GM18858 (cell line): ENCODE data around the gene GPR157.
"Not testable (repeated sequence)": the region's sequence is repeated elsewhere in the genome, so short reads cannot be mapped to it uniquely, and the experiment has no call there.

ENCODE experiments used
- ATAC-seq: cut with Tn5 transposase; IDR thresholded peaks from one replicate; pipeline ENCODE4 v1.9.1; 2021; ENCODE audit not compliant: unreplicated experiment

GPR157 gene

GRCh38 chr1:9128520-9129265 lies at the start of gene GPR157:
Gene GPR157, minus strand, starts transcription at chr1:9129102. Its CDS starts 75 bp downstream, at chr1:9129027.
- no peak for ATAC-seq

- no peak for ATAC-seq
Observed at GRCh38 chr1:9174762-9175161, 45.9 kb upstream of the GPR157 start.

GRCh38 chr1:9174243-9174642 lies 45.3 kb upstream of the GPR157 start:
- no peak for ATAC-seq

- ATAC-seq = no peak
Observed at GRCh38 chr1:9169601-9170137, 40.8 kb upstream of the GPR157 start.

GRCh38 chr1:9167638-9168037 lies 38.7 kb upstream of the GPR157 start:
- no peak for ATAC-seq

GRCh38 chr1:9166289-9167235 lies 37.7 kb upstream of the GPR157 start:
- no peak for ATAC-seq

GRCh38 chr1:9165396-9165795 lies 36.5 kb upstream of the GPR157 start:
- ATAC-seq = no peak

- ATAC-seq = no peak
Observed at GRCh38 chr1:9164919-9165318, 36.0 kb upstream of the GPR157 start.

GRCh38 chr1:9164532-9164900 lies 35.6 kb upstream of the GPR157 start:
- ATAC-seq = no peak

GRCh38 chr1:9161963-9162362 lies 33.1 kb upstream of the GPR157 start:
- no peak for ATAC-seq

- ATAC-seq = no peak
Observed at GRCh38 chr1:9161342-9161741, 32.4 kb upstream of the GPR157 start.

GRCh38 chr1:9160079-9160717 lies 31.3 kb upstream of the GPR157 start:
- no peak for ATAC-seq

GRCh38 chr1:9155879-9156278 lies 27.0 kb upstream of the GPR157 start:
- ATAC-seq = no peak

- not testable (repeated sequence) for ATAC-seq
Observed at GRCh38 chr1:9155405-9155804, 26.5 kb upstream of the GPR157 start.

- ATAC-seq = no peak
Observed at GRCh38 chr1:9153152-9153551, 24.2 kb upstream of the GPR157 start.

- no peak for ATAC-seq
Observed at GRCh38 chr1:9152535-9152934, 23.6 kb upstream of the GPR157 start.

GRCh38 chr1:9151328-9151860 lies 22.5 kb upstream of the GPR157 start:
- ATAC-seq = no peak

GRCh38 chr1:9150582-9151327 lies 21.9 kb upstream of the GPR157 start:
- no peak for ATAC-seq

- ATAC-seq = no peak
Observed at GRCh38 chr1:9149837-9150581, 21.1 kb upstream of the GPR157 start.

GRCh38 chr1:9149151-9149550 lies 20.2 kb upstream of the GPR157 start:
- ATAC-seq = no peak
